HG03175 (cell line): ENCODE data around the gene PTPRN2.
"Not testable (repeated sequence)": the region's sequence is repeated elsewhere in the genome, so short reads cannot be mapped to it uniquely, and the experiment has no call there.

Source experiments
- ATAC-seq: cut with Tn5 transposase; IDR thresholded peaks from one replicate; pipeline ENCODE4 v1.9.1; 2021; ENCODE audit warnings: mild to moderate bottlenecking, moderate library complexity; ENCODE audit not compliant: unreplicated experiment

PTPRN2 gene

GRCh38 chr7:158343526-158343925 is 244.1 kb downstream of the PTPRN2 start:
- no peak for ATAC-seq

DNA sequence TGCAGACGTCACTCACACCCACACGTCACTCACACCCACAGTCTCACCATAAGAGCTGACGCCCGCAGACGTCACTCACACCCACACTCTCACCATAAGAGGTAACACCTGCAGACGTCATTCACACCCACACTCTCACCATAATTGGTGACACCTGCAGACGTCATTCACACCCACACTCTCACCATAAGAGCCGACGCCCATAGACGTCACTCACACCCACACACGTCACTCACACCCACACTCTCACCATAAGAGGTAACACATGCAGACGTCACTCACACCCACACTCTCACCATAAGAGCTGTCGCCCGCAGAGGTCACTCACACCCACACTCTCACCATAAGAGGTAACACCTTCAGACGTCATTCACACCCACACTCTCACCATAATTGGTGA is 246.5 kb downstream of the PTPRN2 start:
- not testable (repeated sequence) for ATAC-seq

DNA sequence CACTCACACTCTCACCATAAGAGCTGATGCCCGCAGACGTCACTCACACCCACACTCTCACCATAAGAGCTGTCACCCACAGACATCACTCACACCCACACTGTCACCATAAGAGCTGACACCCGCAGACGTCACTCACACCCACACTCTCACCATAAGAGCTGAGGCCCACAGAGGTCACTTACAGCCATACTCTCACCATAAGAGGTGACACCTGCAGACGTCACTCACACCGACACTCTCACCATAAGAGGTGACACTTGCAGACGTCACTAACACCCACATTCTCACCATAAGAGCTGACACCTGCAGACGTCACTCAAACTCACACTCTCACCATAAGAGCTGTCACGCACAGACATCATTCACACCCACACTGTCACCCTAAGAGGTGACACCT is 250.7 kb downstream of the PTPRN2 start:
- not testable (repeated sequence) for ATAC-seq

DNA sequence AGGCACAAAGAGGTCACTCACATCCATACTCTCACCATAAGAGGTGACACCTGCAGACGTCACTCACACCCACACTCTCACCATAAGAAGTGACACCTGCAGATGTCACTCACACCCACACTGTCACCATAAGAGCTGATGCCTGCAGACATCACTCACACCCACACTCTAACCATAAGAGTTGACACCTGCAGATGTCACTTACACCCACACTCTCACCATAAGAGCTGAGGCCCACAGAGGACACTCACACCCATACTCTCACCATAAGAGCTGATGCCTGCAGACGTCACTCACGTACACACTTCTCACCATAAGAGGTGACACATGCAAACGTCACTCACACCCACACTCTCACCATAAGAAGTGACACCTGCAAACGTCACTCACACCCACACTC is 255.1 kb downstream of the PTPRN2 start:
- not testable (repeated sequence) for ATAC-seq

DNA sequence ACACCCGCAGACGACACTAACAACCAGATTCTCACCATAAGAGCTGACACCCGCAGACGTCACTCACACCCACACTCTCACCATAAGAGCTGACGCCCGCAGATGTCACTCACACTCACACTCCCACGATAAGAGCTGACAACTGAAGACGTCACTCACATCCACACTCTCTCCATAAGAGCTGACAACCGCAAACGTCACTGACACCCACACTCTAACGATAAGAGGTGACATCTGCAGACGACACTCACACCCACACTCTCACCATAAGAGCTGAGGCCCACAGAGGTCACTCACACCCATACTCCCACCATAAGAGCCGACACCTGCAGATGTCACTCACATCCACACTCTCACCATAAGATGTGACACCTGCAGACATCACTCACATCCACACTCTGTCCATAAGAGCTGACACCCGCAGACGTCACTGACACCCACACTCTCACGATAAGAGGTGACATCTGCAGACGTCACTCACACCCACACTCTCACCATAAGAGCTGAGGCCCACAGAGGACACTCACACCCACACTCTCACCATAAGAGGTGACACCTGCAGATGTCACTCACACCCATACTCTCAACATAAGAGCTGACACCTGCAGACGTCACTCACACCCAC is 255.7 kb downstream of the PTPRN2 start:
- ATAC-seq: not testable (repeated sequence)

DNA sequence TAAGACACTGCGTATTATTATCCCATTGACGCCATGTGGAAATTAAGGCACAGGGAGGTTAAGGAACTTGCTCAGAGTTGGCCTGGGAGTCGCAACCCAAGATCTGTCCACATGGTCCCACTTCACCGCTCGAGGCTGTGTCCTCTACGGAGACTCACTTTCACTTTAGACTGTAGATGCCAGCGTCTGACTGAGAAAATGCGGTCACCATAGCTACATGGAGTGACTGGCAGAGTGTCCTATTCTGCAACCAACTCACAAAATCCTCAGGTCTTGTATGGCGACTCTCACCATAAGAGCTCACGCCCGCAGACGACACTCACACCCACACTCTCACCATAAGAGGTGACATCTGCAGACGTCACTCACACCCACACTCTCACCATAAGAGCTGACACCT is 257.9 kb downstream of the PTPRN2 start:
- no peak for ATAC-seq

DNA sequence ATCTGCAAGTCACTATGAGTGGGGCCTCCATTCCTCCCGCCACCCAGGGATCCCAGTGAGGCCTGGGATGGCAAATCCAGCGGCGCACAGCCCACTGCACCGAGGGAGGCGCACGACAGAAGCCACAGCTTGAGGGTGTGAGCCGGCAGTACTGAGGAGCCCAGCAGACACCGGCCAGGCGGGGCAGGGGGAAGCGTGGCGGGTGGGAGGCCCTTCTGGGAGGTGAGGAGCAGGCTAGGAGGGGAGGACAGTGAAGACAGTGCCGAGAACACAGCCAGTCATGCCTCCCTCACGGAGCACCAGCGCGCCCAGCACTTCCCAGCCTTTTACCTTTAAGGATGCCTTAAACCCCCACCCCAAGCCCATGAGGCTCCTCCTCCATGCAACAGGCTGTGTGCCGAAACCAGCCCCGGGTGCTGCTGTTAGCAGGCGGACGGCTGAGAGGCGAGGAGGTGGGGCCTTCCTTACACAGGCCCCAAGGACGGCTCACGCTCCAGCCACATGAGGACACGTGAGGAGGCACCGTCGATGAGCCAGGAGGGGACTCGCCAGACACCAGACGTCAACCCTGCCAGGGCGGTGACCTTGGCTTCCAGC is 258.5 kb downstream of the PTPRN2 start:
- no peak for ATAC-seq

DNA sequence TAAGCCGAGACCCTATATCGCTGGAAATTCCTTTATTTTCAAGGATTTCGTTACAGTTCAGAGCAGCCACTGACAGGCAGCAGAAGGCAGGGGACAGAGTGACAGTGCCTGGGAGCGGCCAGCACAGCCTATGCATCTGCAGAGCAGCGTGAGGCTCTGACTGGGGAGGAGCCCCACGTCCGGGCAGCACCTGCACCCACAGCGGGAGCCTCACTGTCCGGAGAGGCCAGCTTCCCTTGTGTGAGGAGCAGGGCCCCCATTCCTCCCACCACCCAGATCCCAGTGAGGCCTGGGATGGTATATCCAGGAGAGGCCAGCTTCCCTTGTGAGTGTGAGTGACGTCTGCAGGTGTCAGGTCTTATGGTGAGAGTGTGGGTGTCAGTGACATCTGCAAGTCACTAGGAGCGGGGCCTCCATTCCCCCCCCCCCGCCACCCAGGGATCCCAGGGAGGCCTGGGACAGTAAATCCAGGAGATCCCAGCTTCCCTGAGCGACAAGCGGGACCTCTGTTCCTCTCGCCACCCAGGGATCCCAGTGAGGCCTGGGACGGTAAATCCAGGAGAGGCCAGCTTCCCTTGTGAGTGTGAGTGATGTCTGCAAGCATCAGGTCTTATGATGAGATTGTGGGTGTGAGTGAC is 259.1 kb downstream of the PTPRN2 start:
- ATAC-seq: no peak

DNA sequence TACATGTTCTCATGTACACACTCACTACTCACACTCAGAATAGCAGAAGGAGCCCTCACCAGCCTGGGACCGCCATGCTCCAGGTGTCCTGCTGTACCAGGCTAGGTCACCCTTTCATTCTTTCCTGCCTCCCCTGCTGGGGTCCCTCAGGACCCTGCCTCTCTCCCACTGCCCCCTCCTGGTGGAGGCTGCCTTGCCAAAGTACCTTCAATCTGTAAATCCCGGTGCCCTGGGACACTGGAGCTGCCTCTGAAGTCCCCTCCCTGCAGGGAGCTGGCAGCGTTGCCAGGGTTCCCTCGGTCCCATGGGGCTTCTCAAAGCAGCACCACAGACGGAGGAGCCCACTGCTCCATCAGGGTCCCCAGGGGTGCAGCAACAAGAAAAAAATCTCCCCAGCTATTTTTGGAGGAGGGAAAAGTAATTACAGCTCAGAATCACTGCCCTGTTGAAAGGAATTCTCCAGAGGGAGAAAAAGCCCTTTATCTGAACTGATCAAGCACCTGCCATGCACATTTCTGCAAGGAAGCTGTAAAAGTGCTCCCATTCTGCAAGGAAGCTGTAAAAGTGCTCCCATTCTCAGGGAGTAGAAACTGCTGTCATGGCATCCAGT is 259.9 kb downstream of the PTPRN2 start:
- ATAC-seq: no peak

DNA sequence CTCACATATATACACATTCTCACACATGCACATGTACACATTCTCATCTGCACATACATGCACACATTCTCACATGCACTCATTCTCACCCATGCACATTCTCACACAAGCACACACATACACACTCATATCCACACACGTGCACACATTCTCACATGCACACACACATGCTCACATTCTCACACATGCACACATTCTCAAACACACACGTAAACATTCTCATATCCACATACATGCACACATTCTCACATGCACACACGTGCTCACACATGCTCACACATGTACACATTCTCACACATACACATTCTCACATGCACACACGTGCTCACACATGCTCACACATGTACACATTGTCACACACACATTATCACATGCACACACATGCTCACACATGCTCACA is 260.6 kb downstream of the PTPRN2 start:
- ATAC-seq: no peak

- ATAC-seq: no peak
Measured at GRCh38 chr7:158325530-158326381, 261.9 kb downstream of the PTPRN2 start.

- no peak for ATAC-seq
Measured at GRCh38 chr7:158324397-158325360, 262.9 kb downstream of the PTPRN2 start.

DNA sequence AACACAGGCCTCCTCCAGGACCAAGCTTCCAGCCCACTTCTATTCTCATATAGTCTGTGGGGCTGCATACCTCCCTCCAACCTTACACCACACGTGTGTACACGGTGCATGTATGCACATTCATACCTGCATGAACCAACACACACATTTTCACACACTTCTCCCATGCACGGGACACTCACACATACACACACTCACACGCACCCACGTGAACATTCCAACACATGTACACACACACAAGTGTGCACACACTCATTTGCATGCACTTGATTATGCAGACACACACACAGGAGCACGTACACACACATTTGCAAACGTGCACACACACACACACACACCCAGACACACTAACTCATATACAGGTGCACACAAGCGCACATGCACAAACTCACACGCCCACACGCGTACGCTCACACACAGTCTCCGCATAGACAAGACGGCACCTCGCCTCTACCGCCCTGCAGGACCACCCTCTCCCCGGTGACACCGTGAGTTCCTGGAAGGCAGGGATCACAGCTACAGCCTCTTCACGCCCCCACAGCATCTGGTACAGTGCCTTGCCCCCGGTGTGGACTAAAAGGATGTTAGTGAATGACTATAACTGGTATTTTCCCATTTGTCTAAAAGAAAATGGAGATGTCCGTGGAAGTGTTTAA is 263.8 kb downstream of the PTPRN2 start:
- ATAC-seq: no peak

DNA sequence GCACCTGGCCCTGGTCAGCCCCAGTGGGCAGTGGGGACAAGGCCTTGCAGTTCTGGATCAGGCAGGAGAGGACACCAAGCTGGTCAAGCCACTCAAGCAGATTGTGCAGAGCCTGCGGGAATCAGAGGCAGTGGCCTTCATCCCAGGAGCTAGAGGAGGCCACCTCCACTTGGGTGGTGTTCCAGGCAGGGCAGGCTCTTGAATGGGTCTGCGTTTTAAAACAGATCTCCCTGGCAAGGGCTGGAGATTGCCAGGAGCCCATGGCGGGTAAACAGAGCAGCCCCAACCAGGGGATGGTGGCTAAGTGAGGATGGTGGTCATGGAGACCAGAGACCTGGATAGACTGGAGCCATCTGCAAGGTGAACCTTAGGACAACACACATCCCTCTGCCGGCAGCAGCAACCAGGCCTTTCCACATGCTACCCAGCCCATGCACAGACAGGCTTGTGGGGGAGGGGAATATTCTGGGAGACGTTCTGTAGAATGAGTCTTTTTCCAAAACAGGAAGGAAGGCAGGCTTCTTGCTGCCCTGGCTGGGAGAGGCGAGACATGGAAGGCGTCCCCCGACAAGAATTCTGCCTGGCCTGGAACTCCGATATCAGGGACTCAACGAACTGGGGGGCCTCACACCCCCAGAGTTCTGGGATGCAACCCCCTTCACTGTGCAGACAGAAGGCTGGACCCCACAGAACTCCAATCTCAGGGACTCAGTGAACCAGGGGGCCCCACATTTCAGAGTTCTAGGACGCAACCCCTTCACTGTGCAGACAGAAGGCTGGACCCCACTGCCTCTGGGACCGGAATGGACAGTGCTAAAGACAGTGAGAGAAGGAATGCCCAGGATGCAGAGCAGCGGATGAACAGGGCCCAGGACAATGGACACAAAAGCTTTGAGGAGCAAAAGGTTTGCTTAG is 264.8 kb downstream of the PTPRN2 start:
- ATAC-seq: no peak

- ATAC-seq: no peak
Measured at GRCh38 chr7:158321936-158322615, 265.5 kb downstream of the PTPRN2 start.

DNA sequence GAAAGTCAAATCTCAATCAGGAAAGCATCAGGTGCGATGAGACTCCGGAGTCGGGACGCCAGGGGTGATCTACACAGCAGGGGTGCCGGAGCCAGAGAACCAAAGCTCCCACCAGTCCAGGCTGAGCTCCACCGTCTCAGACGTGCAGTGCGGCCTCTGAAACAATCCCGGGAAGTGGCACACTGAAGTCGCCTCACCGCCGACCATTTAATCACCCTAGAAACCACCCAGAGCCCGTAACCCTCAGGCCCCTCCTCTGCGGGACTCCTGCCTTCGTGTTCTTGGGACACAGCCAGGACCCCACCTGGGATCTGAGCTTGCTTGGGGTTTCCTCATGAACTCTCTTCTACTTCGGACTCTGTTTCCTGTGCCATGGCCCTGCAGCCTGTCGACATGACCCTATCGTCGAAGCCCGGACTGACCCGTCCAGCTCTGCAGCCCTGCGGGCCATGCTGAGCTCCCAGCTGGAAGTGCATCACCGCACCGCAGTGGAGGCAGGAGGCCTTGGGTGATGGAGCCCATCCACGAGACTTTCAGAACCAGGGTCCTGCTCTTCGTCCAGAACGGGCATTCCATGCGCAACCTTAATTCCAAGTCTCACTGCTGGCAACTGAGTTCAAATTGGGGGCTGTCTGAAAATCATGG is 266.4 kb downstream of the PTPRN2 start:
- no peak for ATAC-seq

- no peak for ATAC-seq
Measured at GRCh38 chr7:158320328-158320727, 267.3 kb downstream of the PTPRN2 start.
